ENCODE measurements around the gene CCNB1IP1. TPM values are rescaled to one million over a fixed set of nuclear protein-coding genes. Genes with fewer than 3 reads are reported as not detected.
"Not testable (repeated sequence)": the region's sequence is repeated elsewhere in the genome, so short reads cannot be mapped to it uniquely, and the experiment has no call there.

CCNB1IP1 gene
- polyA plus RNA-seq, 3 donors = 3.5 to 8.6 (median 5.4) TPM

GRCh38 chr14:20295067-20295466 is 38.0 kb downstream of the CCNB1IP1 start:
- Histone ChIP-seq H3K27ac (ENCODE audit: low read depth in 1 of 2, low read length in 2 of 2) (no peak overlapping the region), H3K9ac (ENCODE audit: insufficient read depth, low read length, poor library complexity, severe bottlenecking) (no peak overlapping the region), H3K4me1 (ENCODE audit: control insufficient read depth in 1 of 2, insufficient read depth in 2 of 2, low read length in 2 of 2) (no peaks in the 10 kb centered on the region), H3K79me2 (ENCODE audit: insufficient read depth, low read length) (no peaks in the 10 kb centered on the region), H4K20me1 (ENCODE audit: insufficient read depth, low read length) (no peaks in the 10 kb centered on the region), H3K36me3 (replicated peaks in 1 of 2; ENCODE audit: control insufficient read depth in 1 of 2, insufficient read depth in 2 of 2, low read length in 2 of 2) (peaks cover 89 to 97% of the 10 kb centered on the region in 2 donors), H3K4me3 (replicated peaks in 1 of 3; ENCODE audit: low read depth in 2 of 3, low read length in 3 of 3) (no peak overlapping the region), H3K4me2 (replicated peaks; ENCODE audit: extremely low read depth, low read length, poor library complexity, severe bottlenecking) (no peak overlapping the region), H2AFZ (ENCODE audit: insufficient read depth, low read depth, low read length, poor library complexity, severe bottlenecking) (no peak overlapping the region), H3K9me3 (replicated peaks in 1 of 2; ENCODE audit: control insufficient read depth in 1 of 2, insufficient read depth in 1 of 2, low read length in 2 of 2) (no peaks in the 10 kb centered on the region), H3K27me3 (ENCODE audit: control insufficient read depth in 2 of 2, insufficient read depth in 2 of 2, low read length in 2 of 2) (no peaks in the 10 kb centered on the region)
- TF ChIP-seq CTCF (IDR thresholded peaks at IDR 0.05) = no peak
- Mint-ChIP-seq H3K4me3 (no peak overlapping the region), H3K4me1 (peaks cover 5% of the 10 kb centered on the region), H3K27me3 (ENCODE audit: low read depth in 3 of 3) (no peaks in the 10 kb centered on the region), H3K27ac (peak overlapping the region in 4 of 7 donors; percentile 2 to 55 (median 46)), H3K36me3 (peaks cover 71 to 85% of the 10 kb centered on the region in 2 donors), H3K9me3 (no peaks in the 10 kb centered on the region)
- WGBS (ENCODE audit: insufficient coverage) = 68% methylated on average over 3 of the region's 4 CpGs
- intact Hi-C loops (cut with micrococcal nuclease) = no loop called here
- DNase-seq = peak in 2 of 3 donors; percentile 12 to 69

- H3K79me2 ChIP-seq (ENCODE audit: insufficient read depth, low read length) = no peaks in the 10 kb centered on the region
- H3K4me1 ChIP-seq (ENCODE audit: control insufficient read depth in 1 of 2, insufficient read depth in 2 of 2, low read length in 2 of 2) = no peaks in the 10 kb centered on the region
- no peak overlapping the region for H2AFZ ChIP-seq (ENCODE audit: insufficient read depth, low read depth, low read length, poor library complexity, severe bottlenecking)
- H3K9ac ChIP-seq (ENCODE audit: insufficient read depth, low read length, poor library complexity, severe bottlenecking) = no peak overlapping the region
- no peak for DNase-seq
- no peaks in the 10 kb centered on the region for H3K9me3 Mint-ChIP-seq
- peaks cover 92 to 98% of the 10 kb centered on the region in 2 donors for H3K36me3 ChIP-seq (replicated peaks in 1 of 2; ENCODE audit: control insufficient read depth in 1 of 2, insufficient read depth in 2 of 2, low read length in 2 of 2)
- H3K27me3 ChIP-seq (ENCODE audit: control insufficient read depth in 2 of 2, insufficient read depth in 2 of 2, low read length in 2 of 2) = no peaks in the 10 kb centered on the region
- H3K27ac Mint-ChIP-seq = peak overlapping the region in 1 of 7 donors; percentile 43
- no peaks in the 10 kb centered on the region for H3K27me3 Mint-ChIP-seq (ENCODE audit: low read depth in 3 of 3)
- H3K9me3 ChIP-seq (replicated peaks in 1 of 2; ENCODE audit: control insufficient read depth in 1 of 2, insufficient read depth in 1 of 2, low read length in 2 of 2) = no peaks in the 10 kb centered on the region
- H3K36me3 Mint-ChIP-seq = peaks cover 72 to 85% of the 10 kb centered on the region in 2 donors
- no peaks in the 10 kb centered on the region for H4K20me1 ChIP-seq (ENCODE audit: insufficient read depth, low read length)
- no peak overlapping the region for H3K4me3 Mint-ChIP-seq
- H3K4me2 ChIP-seq (replicated peaks; ENCODE audit: extremely low read depth, low read length, poor library complexity, severe bottlenecking) = no peak overlapping the region
- intact Hi-C loops (cut with micrococcal nuclease) = no loop called here
- no peak overlapping the region for H3K4me3 ChIP-seq (replicated peaks in 1 of 3; ENCODE audit: low read depth in 2 of 3, low read length in 3 of 3)
- H3K27ac ChIP-seq (ENCODE audit: low read depth in 1 of 2, low read length in 2 of 2) = no peak overlapping the region
- peaks cover 5% of the 10 kb centered on the region for H3K4me1 Mint-ChIP-seq
- TF ChIP-seq CTCF (IDR thresholded peaks at IDR 0.05) = no peak
- WGBS (ENCODE audit: insufficient coverage) = no CpG with 5 or more reads among the region's 2 CpGs
These were observed 38.4 kb downstream of the CCNB1IP1 start for GRCh38 chr14:20294636-20295035.

GRCh38 chr14:20281998-20282397 is 51.1 kb downstream of the CCNB1IP1 start:
- DNase-seq; H3K4me1 ChIP-seq (ENCODE audit: control insufficient read depth in 1 of 2, insufficient read depth in 2 of 2, low read length in 2 of 2); H3K4me3 ChIP-seq (replicated peaks in 1 of 3; ENCODE audit: low read depth in 2 of 3, low read length in 3 of 3); H4K20me1 ChIP-seq (ENCODE audit: insufficient read depth, low read length); H2AFZ ChIP-seq (ENCODE audit: insufficient read depth, low read depth, low read length, poor library complexity, severe bottlenecking); H3K27ac ChIP-seq (ENCODE audit: low read depth in 1 of 2, low read length in 2 of 2); H3K27me3 Mint-ChIP-seq (ENCODE audit: low read depth in 3 of 3); H3K4me2 ChIP-seq (replicated peaks; ENCODE audit: extremely low read depth, low read length, poor library complexity, severe bottlenecking); H3K9me3 ChIP-seq (replicated peaks in 1 of 2; ENCODE audit: control insufficient read depth in 1 of 2, insufficient read depth in 1 of 2, low read length in 2 of 2); H3K27ac Mint-ChIP-seq; H3K4me1 Mint-ChIP-seq; intact Hi-C loops (cut with micrococcal nuclease); H3K9ac ChIP-seq (ENCODE audit: insufficient read depth, low read length, poor library complexity, severe bottlenecking); H3K79me2 ChIP-seq (ENCODE audit: insufficient read depth, low read length); H3K4me3 Mint-ChIP-seq; H3K27me3 ChIP-seq (ENCODE audit: control insufficient read depth in 2 of 2, insufficient read depth in 2 of 2, low read length in 2 of 2): not testable (repeated sequence)
- Mint-ChIP-seq H3K9me3 (peaks cover 12 to 27% (median 22%) of the 10 kb centered on the region in 7 donors), H3K36me3 (peaks cover 69 to 80% of the 10 kb centered on the region in 2 donors)
- no CpG with 5 or more reads among the region's 1 CpG for WGBS (ENCODE audit: insufficient coverage)
- peaks cover 6 to 21% of the 10 kb centered on the region in 2 donors for H3K36me3 ChIP-seq (replicated peaks in 1 of 2; ENCODE audit: control insufficient read depth in 1 of 2, insufficient read depth in 2 of 2, low read length in 2 of 2)
